GM12864 (cell line): ENCODE results near the gene MYORG.

Experiments
- DNase-seq: peaks from one replicate; pipeline ENCODE4 v3.0.0-alpha.2; 2011; ENCODE audit warnings: low read depth
- H3K4me3 ChIP-seq: 2 replicates; pipeline ENCODE4 v1.5.1; 2011; ENCODE audit warnings: mild to moderate bottlenecking, low read depth, low read length, control low read depth
- TF ChIP-seq, protein P1 (sequence below): IDR thresholded peaks from 2 replicates; pipeline ENCODE4 v1.5.1; 2011; ENCODE audit warnings: low read depth, mild to moderate bottlenecking, moderate library complexity, low read length, control low read depth, inconsistent platforms; ENCODE audit errors: missing control alignments

MYORG gene

DNA sequence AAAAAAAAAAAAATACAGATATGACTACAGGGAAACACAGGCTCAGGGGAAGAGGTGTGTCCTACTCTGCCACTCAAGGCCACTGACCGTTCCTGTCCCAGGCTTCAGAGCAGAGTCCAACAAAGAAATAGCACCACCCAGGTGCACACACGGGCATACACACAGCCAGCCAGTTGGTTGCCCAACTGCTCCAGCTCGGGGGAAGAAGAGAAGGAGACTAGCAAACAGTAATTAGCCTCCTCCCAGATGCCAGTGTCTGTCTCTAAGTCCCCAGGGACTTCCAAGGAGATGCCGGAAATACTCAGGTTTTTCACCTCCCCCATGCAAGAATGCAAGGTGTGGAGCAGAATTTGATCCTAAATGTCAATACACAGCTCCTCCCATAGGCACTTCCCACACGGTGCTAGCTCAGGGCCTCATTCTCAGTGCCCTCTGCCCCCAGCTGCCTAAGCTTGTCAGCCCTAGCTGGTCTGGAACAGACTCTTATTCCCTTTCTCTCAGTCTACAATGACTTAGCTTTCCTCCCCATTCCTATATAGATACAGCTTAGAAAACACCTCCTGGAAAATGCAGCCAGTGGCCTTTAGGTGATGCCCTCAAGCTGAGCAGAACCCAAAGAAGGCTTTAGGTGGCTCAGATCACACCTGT, 1.7 kb downstream of the MYORG start:
- DNase-seq: no peak
- TF ChIP-seq, protein P1, sequence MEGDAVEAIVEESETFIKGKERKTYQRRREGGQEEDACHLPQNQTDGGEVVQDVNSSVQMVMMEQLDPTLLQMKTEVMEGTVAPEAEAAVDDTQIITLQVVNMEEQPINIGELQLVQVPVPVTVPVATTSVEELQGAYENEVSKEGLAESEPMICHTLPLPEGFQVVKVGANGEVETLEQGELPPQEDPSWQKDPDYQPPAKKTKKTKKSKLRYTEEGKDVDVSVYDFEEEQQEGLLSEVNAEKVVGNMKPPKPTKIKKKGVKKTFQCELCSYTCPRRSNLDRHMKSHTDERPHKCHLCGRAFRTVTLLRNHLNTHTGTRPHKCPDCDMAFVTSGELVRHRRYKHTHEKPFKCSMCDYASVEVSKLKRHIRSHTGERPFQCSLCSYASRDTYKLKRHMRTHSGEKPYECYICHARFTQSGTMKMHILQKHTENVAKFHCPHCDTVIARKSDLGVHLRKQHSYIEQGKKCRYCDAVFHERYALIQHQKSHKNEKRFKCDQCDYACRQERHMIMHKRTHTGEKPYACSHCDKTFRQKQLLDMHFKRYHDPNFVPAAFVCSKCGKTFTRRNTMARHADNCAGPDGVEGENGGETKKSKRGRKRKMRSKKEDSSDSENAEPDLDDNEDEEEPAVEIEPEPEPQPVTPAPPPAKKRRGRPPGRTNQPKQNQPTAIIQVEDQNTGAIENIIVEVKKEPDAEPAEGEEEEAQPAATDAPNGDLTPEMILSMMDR: no peak
- H3K4me3 ChIP-seq: no peak overlapping the region

DNA sequence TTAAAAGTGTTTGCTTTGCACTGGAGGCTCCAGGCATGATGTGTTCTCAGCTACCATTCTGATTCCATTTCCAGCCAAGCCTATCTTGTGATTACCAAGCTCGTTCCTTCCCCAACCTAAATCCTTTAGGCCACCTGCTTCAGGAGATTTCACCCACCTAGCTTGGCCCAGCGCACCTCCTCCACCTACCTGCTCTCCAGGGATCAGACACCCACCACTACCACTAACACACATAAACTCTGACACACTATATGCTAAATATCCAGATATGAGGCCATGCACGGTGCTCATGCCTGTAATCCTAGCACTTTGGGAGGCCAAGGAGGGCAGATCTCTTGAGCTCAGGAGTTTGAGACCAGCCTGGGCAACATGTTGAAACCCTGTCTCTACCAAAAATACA, 2.4 kb downstream of the MYORG start:
- TF ChIP-seq, protein P1: no peak
- no peak overlapping the region for H3K4me3 ChIP-seq
- no peak for DNase-seq

DNA sequence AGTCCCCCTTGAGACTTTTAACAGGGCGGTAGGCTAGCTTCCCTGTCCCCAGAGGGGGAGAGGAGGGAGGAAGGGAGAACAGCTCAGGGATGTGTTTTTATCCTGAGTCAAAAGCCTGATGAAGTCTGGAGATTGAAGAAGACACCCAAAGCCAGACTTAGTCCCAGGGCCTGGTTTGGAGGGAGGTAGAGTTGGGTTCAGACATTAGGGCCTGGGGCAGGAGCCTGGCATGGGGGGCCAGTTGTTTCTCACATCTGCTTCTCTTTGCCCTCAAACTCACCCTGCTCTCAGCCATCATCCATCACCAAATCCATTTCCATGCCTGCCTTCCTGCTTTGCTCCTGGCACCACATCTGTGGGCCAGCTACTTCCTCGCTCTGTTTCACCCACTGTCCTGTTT, 2.9 kb downstream of the MYORG start:
- no peak for DNase-seq
- TF ChIP-seq, protein P1: no peak
- H3K4me3 ChIP-seq: no peak overlapping the region

DNA sequence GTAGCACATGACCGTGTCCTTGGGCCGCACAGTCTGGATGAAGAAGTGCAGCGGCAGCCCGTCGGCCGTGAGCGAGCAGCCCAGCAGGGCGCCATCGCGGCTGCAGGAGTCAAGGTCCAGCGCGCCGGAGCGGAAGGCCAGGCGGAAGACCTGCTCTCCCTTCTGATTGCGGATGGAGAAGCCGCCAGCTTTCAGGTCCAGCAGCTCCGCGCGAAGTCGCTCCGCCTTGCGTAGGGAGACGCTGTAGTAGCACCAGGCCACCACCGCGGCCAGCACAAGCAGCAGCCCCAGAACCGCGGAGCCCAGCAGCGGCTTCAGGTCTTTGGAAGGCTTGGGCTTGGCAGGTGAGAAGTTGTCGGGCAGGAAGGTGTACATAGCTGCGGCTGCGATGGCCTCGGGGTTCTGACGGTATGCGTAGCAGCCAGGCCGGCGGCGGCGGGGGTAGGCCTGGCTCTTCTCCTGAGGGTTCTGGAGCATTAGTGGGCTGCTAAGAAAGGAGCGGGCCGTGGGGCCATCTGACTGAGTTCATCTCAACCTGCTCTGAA, 4.2 kb downstream of the MYORG start:
- DNase-seq: no peak
- TF ChIP-seq, protein P1: no peak
- H3K4me3 ChIP-seq: no peak overlapping the region

DNA sequence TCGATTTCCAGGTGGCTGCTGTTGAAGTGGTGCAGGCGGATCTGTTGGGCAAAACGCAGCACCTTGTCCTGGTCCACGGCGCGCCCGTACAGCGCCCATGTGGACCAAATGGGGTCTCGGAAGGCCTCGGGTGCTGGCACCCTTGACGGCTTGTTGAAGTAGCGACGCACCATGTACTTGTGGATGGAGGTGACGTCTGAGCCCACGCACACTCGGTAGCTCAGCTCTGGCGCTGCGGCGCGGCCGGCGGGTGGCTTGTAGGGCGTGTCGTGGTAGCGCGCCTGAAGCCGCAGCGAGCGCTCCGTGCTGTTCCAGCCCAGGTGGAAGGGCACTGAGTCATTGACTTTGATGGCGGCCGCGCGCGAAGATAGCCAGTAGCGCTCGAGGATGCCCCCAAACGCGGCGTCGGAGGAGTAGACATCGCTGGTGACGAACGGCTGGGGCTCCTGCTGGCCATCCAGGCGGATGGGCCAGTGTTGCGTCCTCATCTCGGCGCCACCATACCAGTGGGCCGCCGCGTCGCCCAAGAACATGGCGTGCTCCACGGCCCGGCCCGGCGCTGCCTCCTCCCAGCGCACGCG, 4.7 kb downstream of the MYORG start:
- TF ChIP-seq, protein P1: no peak
- H3K4me3 ChIP-seq: no peak overlapping the region

DNA sequence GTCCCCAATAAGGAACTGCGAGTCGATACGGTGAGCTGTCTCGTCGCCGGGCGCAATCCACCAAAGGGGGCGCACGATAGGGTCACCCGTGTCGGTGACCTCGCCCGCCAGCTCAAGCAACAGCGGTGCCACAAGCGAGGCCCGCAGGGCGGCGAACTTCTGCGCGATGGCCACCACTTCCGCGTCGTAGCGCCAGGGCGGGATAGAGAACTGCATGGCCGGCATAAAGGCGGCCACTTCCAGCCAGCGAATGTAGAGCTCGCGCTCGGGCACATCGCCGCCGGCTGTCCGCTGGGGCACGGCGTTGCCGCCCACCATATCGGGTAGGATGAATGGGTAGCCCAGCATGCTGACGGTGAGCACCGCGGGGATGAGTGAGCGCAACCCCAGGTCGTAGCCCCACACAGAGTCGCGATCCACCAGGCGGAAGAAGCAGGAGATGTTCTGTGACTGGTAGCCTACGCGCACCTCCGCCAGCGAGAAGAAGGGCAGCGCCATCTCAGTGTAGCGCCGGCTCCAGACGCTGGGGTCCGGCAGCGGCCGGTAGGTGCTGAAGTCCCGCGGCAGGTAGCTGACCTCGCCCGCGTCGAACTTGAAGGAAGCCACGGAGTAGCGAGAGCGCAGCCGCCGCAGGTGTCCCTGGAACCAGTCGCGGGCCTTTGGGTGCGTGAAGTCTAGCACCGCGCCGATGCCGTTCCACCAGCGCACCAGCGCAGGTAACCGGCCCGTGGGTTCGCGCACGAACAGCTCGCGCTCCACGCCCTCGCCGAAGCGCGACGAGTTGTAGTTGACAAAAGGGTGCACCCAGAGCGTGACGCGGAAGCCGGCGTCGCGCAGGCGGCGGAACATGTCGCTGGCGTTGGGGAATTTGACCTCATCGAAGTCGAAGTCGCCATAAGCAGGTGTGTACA, 5.5 kb downstream of the MYORG start:
- no peak overlapping the region for H3K4me3 ChIP-seq
- DNase-seq: no peak
- TF ChIP-seq, protein P1: no peak

More for the DNA sequence above, 4.7 kb downstream of the MYORG start:
- no peak for DNase-seq
